ENCODE measurements around the gene NMB. TPM values are rescaled to one million over a fixed set of nuclear protein-coding genes. Genes with fewer than 3 reads are reported as not detected.

The NMB gene
- total and polyA plus RNA-seq, 9 donors, result 2.7 to 11.5 (median 7.3) TPM

- Histone ChIP-seq H3K36me3 (no peaks in the 10 kb centered on the region), H3K27me3 (no peaks in the 10 kb centered on the region), H3K4me3 (no peak overlapping the region), H3K27ac (no peak overlapping the region), H3K9me3 (no peaks in the 10 kb centered on the region), H3K4me1 (ENCODE audit: insufficient read depth) (peaks cover 14% of the 10 kb centered on the region)
- WGBS, 3 donors, result 86 to 90% (median 88%) methylated on average over 9 of the region's 9 CpGs
- no peak for TF ChIP-seq POLR2A (IDR thresholded peaks at IDR 0.05)
- no peak for TF ChIP-seq CTCF (IDR thresholded peaks at IDR 0.05)
- no peak for TF ChIP-seq EP300 (IDR thresholded peaks at IDR 0.05)
- intact Hi-C loops (cut with DNase I), result no loop called here
- no peak for DNase-seq
Measured at GRCh38 chr15:84629033-84629432, 29.0 kb downstream of the NMB start.

GRCh38 chr15:84625123-84625522, 32.9 kb downstream of the NMB start:
- 77 to 91% (median 82%) methylated on average over 2 of the region's 2 CpGs for WGBS, 3 donors
- no peaks in the 10 kb centered on the region for H3K36me3 ChIP-seq
- no peaks in the 10 kb centered on the region for H3K27me3 ChIP-seq
- H3K4me3 ChIP-seq, result no peak overlapping the region
- TF ChIP-seq CTCF (IDR thresholded peaks at IDR 0.05), result no peak
- no peak for TF ChIP-seq EP300 (IDR thresholded peaks at IDR 0.05)
- no peak for TF ChIP-seq POLR2A (IDR thresholded peaks at IDR 0.05)
- H3K9me3 ChIP-seq, result peaks cover 0 to 16% of the 10 kb centered on the region in 2 donors
- intact Hi-C loops (cut with DNase I), result no loop called here
- no peaks in the 10 kb centered on the region for H3K4me1 ChIP-seq (ENCODE audit: insufficient read depth)
- DNase-seq, result no peak
- no peak overlapping the region for H3K27ac ChIP-seq

GRCh38 chr15:84624359-84624758, 33.6 kb downstream of the NMB start:
- H3K9me3 ChIP-seq, result peaks cover 0 to 16% of the 10 kb centered on the region in 2 donors
- intact Hi-C loops (cut with DNase I), result no loop called here
- no peaks in the 10 kb centered on the region for H3K27me3 ChIP-seq
- H3K27ac ChIP-seq, result no peak overlapping the region
- 81 to 95% (median 92%) methylated on average over 6 to 7 of the region's 7 CpGs for WGBS, 3 donors
- no peaks in the 10 kb centered on the region for H3K36me3 ChIP-seq
- DNase-seq, result no peak
- H3K4me3 ChIP-seq, result no peak overlapping the region
- no peaks in the 10 kb centered on the region for H3K4me1 ChIP-seq (ENCODE audit: insufficient read depth)
- TF ChIP-seq EP300 (IDR thresholded peaks at IDR 0.05) (no peak), POLR2A (IDR thresholded peaks at IDR 0.05) (no peak), CTCF (IDR thresholded peaks at IDR 0.05) (no peak)

- 98% methylated on average over 17 of the region's 17 CpGs for WGBS, 3 donors
- Histone ChIP-seq H3K9me3 (peaks cover 0 to 16% of the 10 kb centered on the region in 2 donors), H3K36me3 (no peaks in the 10 kb centered on the region), H3K27ac (no peak overlapping the region), H3K4me3 (no peak overlapping the region), H3K27me3 (no peaks in the 10 kb centered on the region), H3K4me1 (ENCODE audit: insufficient read depth) (no peaks in the 10 kb centered on the region)
- peak in 1 of 5 donors; percentile 19 for DNase-seq
- intact Hi-C loops (cut with DNase I), result loop anchor here in 1 of 4 donors (1.0 kb wide), 1 partner anchor 126 kb away; no protein-coding TSS in a partner anchor
- TF ChIP-seq EP300 (IDR thresholded peaks at IDR 0.05) (no peak), CTCF (IDR thresholded peaks at IDR 0.05) (no peak)
Measured at GRCh38 chr15:84621358-84621979, 36.5 kb downstream of the NMB start.
